SHP77 (cell line): Measurements from ENCODE around the gene SLC9A2.

ENCODE experiments used
- DNase-seq, 2 experiments: peaks; one replicate each; lab custom pipeline; 2025; lab: John Stamatoyannopoulos, UW

The SLC9A2 gene

GRCh38 chr2:102620332-102620731, 979 bp downstream of the SLC9A2 start:
- no peak for DNase-seq

GRCh38 chr2:102621630-102622029, 2.3 kb downstream of the SLC9A2 start:
- no peak for DNase-seq

DNA sequence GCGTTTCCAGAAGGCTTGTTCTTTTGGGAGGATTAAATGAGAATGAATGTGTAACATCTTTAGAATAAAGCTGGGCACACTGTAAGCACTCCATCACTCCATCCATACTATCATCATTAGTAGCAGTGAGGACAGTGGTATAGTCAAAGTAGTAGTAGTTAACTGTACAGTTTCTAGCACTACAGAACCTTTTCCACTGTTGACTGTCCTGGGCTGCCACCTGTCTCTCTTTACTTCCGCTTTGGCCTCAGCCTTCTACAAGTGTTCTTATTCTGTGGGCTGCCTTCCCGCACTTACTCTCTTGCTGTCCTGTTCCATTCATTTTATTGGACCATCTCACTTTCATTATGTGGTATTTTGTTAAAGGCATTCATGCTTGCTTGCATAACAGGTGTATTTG, 3.3 kb downstream of the SLC9A2 start:
- no peak for DNase-seq

DNA sequence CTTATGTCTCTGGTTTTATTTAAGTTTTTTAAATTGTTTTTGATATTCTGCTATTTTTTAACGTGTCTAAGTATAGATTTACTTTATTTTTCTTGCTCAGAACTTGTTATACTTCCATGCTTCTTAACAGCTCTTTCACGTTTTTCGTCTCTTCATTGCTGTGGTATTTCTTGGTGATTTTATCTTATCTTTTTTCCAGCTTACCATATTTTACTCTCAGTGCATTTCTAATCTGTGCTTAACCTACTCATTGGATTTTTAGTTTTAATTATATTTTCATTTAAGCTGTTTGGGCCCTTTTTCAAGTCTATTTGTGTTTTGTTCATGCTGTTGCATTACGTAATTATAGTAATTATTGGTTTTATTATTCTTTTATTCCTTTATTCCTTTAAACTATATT, 11.1 kb downstream of the SLC9A2 start:
- no peak for DNase-seq

GRCh38 chr2:102632380-102633175, 13.2 kb downstream of the SLC9A2 start:
- DNase-seq = no peak

DNA sequence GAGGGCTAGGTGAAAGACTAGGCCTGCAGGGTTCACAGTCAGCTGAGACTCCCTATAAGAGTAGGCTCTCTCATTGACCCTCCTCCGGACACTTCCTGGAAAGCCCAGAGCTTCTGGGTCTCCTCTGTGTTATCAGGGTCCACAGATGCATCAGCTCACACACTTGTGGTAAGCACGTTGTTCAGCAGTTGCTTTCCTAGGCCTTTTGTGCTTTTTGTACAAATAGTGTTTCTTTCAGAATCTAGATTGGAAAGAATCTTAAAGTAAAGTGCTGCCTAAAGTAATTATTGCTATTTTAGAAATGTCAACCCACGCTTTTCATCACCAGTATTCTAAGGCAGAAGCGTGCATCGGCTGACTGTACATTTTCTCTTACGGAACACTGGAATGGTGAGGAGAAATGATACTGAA, 15.5 kb downstream of the SLC9A2 start:
- no peak for DNase-seq

DNA sequence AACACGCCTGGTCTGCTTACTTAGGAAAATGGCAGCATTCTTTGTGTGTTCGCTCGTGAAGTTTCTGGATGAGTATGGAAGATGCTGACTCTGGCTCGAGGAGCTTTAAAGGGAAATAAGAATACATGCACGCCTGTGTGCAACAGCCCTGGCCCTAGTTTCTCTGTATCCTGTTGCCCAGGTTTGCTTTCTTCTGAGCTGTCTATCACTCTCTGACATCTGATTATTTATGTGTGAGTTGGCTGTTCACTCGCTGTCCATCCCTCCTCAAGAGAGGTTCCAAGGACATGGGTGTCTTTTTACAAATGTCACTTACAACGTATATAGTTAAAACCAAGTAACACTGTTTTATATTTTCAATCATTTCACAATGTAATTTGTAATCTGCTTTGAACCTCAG, 16.0 kb downstream of the SLC9A2 start:
- no peak for DNase-seq

DNA sequence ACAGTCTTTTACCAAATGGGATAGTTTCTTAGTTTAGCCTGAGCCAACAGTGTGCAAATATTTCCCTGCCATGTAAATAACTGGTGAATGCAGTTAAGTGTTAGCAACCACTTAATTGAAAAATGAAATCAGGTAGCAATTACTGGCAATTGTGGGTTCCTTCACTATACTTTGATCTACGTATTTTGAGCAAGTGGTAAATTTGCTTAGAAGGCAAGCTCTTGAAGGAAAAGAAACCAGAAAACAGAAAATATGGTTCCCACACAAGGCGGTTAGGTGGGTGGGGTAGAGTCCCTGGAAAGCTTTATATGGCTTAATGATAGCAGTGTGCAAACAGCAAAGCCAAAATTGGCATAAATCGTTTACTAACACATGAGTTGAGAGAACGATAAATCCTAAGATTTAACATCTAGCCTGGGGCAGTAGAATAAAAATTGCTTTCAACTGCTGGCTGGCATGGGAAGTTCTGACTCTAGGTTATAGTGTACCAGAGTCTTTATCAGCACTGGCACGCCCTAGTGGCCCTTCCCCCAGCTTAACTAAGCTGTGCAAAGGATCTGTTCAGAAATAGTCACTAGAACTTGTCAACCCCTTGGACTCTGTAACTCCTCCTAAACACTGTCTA, 17.0 kb downstream of the SLC9A2 start:
- no peak for DNase-seq

GRCh38 chr2:102637358-102637757, 18.0 kb downstream of the SLC9A2 start:
- no peak for DNase-seq

DNA sequence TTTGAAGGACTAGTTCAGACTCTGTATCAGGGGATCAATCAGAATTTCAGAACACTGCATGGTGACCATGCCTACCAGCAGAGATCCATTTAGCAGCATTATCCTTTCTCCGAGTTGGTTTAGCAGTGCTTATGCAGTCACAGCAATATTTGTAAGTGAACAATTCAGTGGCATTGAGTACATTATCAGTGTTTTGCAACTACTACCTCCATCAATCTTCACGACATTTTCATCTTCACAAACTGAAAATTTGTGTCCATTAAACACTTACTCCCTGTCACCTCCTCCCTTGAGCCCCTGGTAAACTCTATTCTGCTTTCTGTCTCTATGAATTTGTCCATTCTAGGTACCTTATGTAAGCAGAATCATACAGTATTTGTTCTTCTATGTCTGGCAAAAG, 20.1 kb downstream of the SLC9A2 start:
- no peak for DNase-seq

DNA sequence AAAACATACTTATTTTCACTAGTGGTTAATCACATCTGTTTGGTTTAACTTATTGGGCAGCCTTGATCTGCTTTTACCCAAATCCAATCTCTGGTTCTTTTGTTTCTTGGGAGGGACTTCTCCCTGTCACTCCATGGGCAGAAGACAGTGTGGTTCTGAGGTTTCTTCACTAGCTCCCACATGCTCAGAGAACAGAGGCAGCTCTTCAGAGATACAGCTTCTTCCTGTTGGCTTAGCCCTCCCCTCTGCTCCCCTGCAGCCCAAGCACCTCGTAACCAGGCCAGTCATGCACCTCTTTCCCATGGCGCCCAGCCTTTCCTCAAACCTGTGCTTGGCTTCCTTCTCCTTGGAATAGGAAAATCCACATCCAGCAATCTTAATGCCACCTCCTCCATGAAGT, 32.8 kb downstream of the SLC9A2 start:
- no peak for DNase-seq

DNA sequence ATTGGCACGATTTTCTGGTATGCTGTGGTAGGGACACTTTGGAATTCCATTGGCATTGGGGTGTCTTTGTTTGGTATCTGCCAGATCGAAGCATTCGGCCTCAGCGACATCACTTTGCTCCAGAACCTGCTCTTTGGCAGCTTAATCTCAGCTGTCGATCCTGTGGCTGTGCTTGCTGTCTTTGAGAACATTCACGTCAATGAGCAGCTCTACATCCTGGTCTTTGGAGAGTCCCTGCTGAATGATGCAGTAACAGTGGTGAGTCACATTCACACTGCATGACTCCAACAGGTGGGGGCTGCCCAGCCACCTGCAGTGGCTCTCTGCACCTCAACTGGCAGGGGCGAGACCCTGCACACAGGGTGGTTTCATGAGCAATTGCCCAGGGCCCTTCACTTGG, 38.4 kb downstream of the SLC9A2 start:
- DNase-seq = no peak

DNA sequence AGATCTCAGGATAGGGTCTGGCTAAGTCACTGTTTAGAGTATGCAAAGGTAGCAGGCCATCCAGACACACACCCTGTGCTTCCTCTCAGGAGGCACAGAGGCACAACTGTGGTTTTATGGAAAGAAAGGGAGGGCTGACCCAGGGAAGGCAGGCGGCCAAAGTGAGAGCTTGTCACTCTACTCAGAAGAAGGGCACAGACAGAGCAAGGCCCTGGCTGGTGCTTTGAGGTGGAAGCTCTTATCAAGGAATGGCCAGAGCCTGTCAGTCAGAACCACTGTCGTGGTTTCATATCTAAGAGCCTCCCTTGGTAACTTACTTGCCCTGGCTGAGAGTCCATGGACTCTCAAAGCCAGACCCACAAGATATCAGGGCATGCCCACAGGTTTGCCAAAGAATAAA, 40.7 kb downstream of the SLC9A2 start:
- no peak for DNase-seq

- no peak for DNase-seq
These were observed 41.2 kb downstream of the SLC9A2 start for GRCh38 chr2:102660574-102660973.

DNA sequence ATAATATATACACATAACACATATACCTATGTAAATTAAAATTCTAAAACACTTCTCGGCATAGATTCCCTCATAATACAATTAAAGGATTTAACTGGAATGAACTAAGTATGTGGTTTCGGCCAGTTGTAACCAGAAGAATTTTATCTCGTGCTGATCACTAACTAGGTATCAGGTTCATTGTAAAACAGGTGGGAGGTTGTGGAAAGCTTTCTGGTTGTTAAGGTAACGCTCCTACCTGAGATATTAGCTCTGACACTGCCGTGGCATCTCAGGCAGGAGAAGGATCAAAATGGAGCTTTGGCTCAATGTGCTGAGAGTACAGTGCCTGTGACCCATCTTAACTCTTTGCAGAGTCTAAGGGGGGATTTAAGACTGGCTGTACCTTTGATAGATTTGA, 42.5 kb downstream of the SLC9A2 start:
- no peak for DNase-seq

DNA sequence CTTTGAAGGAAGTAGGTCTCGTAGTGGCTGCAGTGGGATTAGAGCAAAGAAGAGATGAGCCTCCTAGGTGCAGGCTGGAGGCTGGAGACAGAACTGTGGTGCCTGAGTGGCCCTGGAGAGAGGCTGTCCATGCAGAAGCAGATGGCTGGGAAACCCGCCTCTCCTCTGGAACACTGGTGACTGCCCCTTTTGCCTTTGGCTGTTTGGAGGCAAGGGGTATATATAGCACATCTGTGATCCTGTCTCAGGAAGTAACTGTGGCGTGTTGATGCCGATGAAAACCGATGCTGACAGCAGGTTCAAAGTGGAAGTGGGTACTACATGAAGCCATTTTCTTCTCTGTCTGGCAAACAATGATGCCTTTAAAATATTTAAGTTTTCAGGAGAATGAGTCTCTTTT, 43.5 kb downstream of the SLC9A2 start:
- no peak for DNase-seq

- no peak for DNase-seq
These were observed 44.0 kb downstream of the SLC9A2 start for GRCh38 chr2:102663381-102663780.

- DNase-seq = no peak
These were observed 45.1 kb downstream of the SLC9A2 start for GRCh38 chr2:102664471-102664909.

DNA sequence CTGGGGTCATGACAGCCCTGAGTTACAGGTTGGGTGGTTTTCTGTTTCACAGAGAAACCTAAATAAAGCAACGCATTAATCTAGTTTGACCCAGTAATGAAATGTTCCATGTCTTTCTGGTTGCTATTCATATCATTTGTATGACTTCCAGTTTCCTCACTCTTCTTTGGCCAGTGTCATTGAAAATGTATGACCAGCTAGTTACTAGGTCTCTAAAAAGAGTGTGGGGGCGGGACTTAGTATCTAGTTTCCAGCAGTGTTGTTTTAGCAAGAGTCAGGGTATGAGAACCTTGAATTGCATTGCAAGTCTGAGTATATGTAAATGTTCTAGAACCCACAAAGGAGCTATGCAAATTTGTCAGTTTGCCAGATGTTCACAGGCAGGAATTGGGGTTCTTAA, 47.7 kb downstream of the SLC9A2 start:
- DNase-seq = no peak

DNA sequence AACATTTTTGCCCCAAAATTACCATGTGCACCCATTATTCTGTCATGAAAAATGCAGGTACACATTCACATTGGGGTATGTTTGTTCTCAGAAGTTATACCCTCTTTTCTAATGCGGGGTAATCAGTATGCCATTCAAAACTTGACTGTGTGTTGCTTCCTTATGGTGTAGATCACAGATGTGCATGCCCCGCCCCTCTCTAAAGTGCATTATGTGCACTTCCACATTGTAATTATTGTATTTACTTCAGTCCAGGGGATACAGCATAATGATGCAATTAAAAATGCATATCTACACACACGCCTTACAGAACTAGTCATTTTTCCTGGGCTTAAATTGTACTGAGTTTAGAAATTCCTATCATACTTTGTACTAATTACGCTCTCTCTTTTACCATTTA, 48.8 kb downstream of the SLC9A2 start:
- no peak for DNase-seq

- no peak for DNase-seq
These were observed 50.0 kb downstream of the SLC9A2 start for GRCh38 chr2:102669401-102669800.

DNA sequence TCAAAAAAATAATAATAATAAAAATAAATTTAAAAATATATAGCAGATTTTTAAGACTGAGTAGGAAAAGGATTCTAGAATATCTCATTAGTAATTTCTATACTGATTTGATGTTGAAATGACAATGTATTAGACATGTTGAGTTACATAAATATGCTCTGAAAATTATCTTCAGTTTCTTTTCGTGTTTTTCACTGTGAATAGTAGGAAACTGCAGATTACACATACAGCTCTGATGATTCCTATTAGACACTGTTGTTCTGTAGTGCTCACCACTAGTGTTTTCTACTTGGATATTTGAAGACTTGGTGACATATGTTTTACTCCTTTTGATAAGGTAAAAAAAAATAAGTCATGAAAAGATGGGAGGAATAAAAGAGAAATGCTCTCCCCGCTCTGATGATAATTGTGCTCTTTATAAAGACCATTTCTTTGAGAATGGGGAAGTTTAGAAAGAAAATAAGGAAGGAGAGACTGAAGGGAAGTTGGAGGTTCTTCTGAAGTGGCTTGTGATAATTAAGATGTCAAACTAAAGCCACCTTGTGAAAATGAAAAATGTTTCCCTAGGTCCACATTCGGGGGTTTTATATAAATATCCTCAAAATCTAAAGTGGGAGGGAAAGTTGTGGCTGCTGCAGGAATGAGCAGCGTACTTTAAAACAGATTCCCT, 52.9 kb downstream of the SLC9A2 start:
- no peak for DNase-seq

DNA sequence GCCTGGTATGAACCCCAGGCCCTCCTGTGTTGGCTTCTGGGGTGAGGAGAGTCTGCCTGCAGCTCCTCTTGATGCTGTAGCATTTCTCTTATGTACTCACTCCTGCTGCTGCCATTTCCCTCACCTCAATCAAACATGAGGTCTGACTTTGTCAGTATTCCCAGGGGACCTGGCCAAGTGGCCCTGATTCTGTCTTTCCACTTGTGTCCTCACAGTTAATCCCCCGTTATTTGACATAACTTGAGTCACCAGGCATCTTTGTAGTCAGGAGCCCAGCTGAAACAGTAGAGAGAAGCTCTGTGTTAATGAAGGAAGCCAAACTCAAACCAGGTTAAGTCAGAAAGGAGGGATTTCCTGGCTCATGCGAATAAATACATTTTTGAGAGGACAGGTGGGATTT, 55.0 kb downstream of the SLC9A2 start:
- no peak for DNase-seq
